ENCODE data around the gene TTC28. TPM values are rescaled to one million over a fixed set of nuclear protein-coding genes. Genes with fewer than 3 reads are reported as not detected.

The TTC28 gene
- total and polyA plus RNA-seq, 12 donors = 3.4 to 75.6 (median 28.6) TPM

DNA sequence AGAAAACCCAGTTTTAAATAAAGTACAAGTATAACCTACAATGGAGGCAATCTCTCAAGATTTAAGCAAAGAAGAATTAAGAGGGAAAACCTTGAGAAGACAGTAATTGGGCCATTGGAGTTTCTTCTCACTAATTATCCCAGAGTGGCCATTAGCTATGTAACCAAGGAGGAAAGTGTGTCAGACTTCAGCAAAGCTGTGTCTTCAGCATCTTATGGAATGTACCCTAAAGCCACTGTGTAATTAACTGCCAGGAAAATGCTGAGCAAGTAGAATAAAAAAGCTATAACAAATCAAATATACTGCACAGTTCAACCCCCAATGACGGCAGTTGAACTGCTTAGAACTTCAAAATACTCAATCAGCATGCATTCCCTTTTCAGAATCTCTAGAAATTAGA lies 261.6 kb downstream of the TTC28 start:
- intact Hi-C loops (cut with DNase I) = no loop called here
- no peaks in the 10 kb centered on the region for H3K27me3 ChIP-seq
- H3K4me3 ChIP-seq = no peak overlapping the region
- no peaks in the 10 kb centered on the region for H3K36me3 ChIP-seq (replicated peaks in 1 of 2)
- TF ChIP-seq POLR2A (IDR thresholded peaks at IDR 0.05) = no peak
- TF ChIP-seq, protein P1, sequence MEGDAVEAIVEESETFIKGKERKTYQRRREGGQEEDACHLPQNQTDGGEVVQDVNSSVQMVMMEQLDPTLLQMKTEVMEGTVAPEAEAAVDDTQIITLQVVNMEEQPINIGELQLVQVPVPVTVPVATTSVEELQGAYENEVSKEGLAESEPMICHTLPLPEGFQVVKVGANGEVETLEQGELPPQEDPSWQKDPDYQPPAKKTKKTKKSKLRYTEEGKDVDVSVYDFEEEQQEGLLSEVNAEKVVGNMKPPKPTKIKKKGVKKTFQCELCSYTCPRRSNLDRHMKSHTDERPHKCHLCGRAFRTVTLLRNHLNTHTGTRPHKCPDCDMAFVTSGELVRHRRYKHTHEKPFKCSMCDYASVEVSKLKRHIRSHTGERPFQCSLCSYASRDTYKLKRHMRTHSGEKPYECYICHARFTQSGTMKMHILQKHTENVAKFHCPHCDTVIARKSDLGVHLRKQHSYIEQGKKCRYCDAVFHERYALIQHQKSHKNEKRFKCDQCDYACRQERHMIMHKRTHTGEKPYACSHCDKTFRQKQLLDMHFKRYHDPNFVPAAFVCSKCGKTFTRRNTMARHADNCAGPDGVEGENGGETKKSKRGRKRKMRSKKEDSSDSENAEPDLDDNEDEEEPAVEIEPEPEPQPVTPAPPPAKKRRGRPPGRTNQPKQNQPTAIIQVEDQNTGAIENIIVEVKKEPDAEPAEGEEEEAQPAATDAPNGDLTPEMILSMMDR (IDR thresholded peaks at IDR 0.05) = no peak
- WGBS, 4 donors = 93 to 100% (median 98%) methylated on average over 1 of the region's 1 CpG
- no peak overlapping the region for H3K27ac ChIP-seq
- no peaks in the 10 kb centered on the region for H3K9me3 ChIP-seq (replicated peaks in 1 of 3)
- no peak for DNase-seq
- H3K4me1 ChIP-seq (replicated peaks in 1 of 2) = peaks cover 0 to 12% of the 10 kb centered on the region in 2 donors

DNA sequence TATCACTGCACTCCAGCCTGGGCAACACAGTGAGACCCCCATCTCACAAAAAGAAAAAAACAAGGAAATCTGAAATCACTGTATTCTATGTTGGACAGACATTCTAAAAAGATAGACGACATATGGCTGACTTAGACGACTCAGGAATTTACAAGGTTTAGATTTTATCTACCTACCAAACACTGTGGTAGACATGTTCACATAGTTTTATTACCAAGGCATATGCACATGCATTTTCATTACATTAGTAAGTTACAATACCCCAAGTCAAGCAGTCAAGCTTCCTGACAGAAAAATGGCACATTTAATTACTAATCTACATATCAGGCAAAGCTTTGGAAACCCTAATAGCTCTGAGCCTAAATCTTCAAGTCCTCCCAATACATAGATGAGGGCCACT lies 262.2 kb downstream of the TTC28 start:
- Histone ChIP-seq H3K4me3 (no peak overlapping the region), H3K4me1 (replicated peaks in 1 of 2) (peaks cover 0 to 12% of the 10 kb centered on the region in 2 donors), H3K27me3 (no peaks in the 10 kb centered on the region), H3K36me3 (replicated peaks in 1 of 2) (no peaks in the 10 kb centered on the region), H3K9me3 (replicated peaks in 1 of 3) (no peaks in the 10 kb centered on the region), H3K27ac (no peak overlapping the region)
- intact Hi-C loops (cut with DNase I) = no loop called here
- no peak for DNase-seq
- WGBS, 4 donors = 94 to 98% (median 94%) methylated on average over 2 of the region's 2 CpGs
- TF ChIP-seq, protein P1 (IDR thresholded peaks at IDR 0.05) = no peak
- no peak for TF ChIP-seq POLR2A (IDR thresholded peaks at IDR 0.05)

DNA sequence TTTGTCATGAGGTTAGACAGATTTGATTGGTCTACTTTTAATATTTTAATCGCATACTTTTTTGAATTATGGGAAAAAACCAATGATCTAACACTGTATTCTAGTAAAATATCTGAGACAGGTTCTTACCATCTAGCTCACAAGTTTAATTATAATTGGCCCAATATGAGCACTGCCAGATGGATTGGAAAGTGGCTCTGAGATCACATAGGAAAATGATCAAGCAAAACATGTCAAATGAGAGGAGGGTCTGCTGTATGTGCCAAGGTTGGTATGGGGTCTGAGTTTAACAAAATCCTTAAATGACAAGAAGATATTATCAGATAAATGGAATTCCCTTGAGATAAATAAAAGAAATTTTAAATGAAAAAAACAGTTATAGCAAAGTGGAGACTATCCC lies 264.7 kb downstream of the TTC28 start:
- 93 to 98% (median 96%) methylated on average over 1 of the region's 1 CpG for WGBS, 4 donors
- intact Hi-C loops (cut with DNase I) = no loop called here

DNA sequence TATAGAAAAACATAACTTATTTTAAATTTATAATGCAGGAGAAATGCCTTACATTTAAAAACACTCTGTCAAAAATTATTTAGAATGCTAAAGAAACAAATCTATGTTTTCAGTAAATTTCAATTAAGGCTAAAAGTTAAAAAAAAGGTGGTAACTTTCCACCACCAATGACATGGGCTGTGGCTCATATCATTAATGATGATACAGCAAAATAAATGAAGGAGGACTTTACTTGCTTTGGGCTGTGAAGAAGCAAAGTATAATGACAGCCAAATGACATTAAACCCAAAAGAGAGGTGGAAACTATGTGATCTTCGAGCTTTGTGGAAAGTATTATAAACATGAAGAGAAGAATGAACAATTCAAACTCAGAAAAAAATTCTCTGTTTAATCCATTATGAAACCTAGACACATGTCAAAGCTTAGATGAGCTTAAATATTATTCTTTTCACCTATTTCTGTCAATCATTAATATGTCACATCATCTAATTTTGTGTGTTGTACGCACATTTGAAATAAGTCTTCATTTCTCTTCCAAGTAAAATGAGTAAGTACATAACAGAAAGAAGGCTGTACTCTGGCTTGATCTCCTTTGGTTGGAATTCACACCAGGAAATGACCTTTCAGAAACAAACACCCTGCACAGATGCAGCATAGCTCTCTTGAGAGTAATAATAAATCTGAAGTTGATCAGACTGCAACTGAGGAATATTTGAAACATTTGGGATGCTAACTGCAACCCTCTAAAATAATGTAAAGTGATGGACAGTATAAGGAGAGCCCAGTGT lies 265.8 kb downstream of the TTC28 start:
- intact Hi-C loops (cut with DNase I) = no loop called here
- H3K27me3 ChIP-seq = no peaks in the 10 kb centered on the region

More for the DNA sequence above, 264.7 kb downstream of the TTC28 start:
- Histone ChIP-seq H3K27ac (no peak overlapping the region), H3K9me3 (replicated peaks in 1 of 3) (no peaks in the 10 kb centered on the region), H3K4me1 (replicated peaks in 1 of 2) (peaks cover 0 to 25% of the 10 kb centered on the region in 2 donors), H3K27me3 (no peaks in the 10 kb centered on the region), H3K4me3 (no peak overlapping the region), H3K36me3 (replicated peaks in 1 of 2) (no peaks in the 10 kb centered on the region)
- DNase-seq = no peak
- TF ChIP-seq, protein P1 (IDR thresholded peaks at IDR 0.05) = no peak
- TF ChIP-seq POLR2A (IDR thresholded peaks at IDR 0.05) = no peak

More for the DNA sequence above, 265.8 kb downstream of the TTC28 start:
- H3K9me3 ChIP-seq (replicated peaks in 1 of 3) = no peaks in the 10 kb centered on the region
- no peak for DNase-seq
- peaks cover 0 to 25% of the 10 kb centered on the region in 2 donors for H3K4me1 ChIP-seq (replicated peaks in 1 of 2)
- H3K27ac ChIP-seq = no peak overlapping the region
- no peak for TF ChIP-seq POLR2A (IDR thresholded peaks at IDR 0.05)
- TF ChIP-seq, protein P1 (IDR thresholded peaks at IDR 0.05) = no peak
- H3K36me3 ChIP-seq (replicated peaks in 1 of 2) = no peaks in the 10 kb centered on the region
- 57 to 71% (median 66%) methylated on average over 2 of the region's 2 CpGs for WGBS, 4 donors
- no peak overlapping the region for H3K4me3 ChIP-seq
